RWPE1 (cell line): Measurements from ENCODE around the gene UCHL3.

Experiments used
- CTCF ChIA-PET: fragments of 350-600 bp; sonication (Branson Sonifier 250); formaldehyde crosslinking; extraction: SDS; loops from one replicate; lab custom pipeline; 2021; lab: Yijun Ruan, JAX
- POLR2A ChIA-PET: fragments of 400-600 bp; formaldehyde crosslinking; extraction: SDS; loops from one replicate; lab custom pipeline; 2020; ENCODE audit warnings: antibody characterized with exemption; ENCODE audit not compliant: low non-redundant PET; lab: Yijun Ruan, JAX
- DNase-seq: peaks from one replicate; pipeline ENCODE4 v3.0.0; 2012; ENCODE audit warnings: low spot score
- H3K27ac ChIP-seq: fragments of 450-650 bp; 2 replicates; pipeline ENCODE4 v1.5.1; 2017
- TF ChIP-seq, protein P1 (sequence below): fragments of 450-650 bp; conservative IDR thresholded peaks from 2 replicates; pipeline ENCODE4 v1.5.1; 2017; ENCODE audit warnings: low read depth, mild to moderate bottlenecking

Gene UCHL3

GRCh38 chr13:75549262-75550158, at the start of gene UCHL3:
TSS of gene UCHL3 (plus strand) at chr13:75549791. CDS start at chr13:75549821, 30 bp downstream.
- H3K27ac ChIP-seq = peak within 1 kb of the TSS; percentile 84
- peak; percentile 96 for DNase-seq
- TF ChIP-seq, protein P1, sequence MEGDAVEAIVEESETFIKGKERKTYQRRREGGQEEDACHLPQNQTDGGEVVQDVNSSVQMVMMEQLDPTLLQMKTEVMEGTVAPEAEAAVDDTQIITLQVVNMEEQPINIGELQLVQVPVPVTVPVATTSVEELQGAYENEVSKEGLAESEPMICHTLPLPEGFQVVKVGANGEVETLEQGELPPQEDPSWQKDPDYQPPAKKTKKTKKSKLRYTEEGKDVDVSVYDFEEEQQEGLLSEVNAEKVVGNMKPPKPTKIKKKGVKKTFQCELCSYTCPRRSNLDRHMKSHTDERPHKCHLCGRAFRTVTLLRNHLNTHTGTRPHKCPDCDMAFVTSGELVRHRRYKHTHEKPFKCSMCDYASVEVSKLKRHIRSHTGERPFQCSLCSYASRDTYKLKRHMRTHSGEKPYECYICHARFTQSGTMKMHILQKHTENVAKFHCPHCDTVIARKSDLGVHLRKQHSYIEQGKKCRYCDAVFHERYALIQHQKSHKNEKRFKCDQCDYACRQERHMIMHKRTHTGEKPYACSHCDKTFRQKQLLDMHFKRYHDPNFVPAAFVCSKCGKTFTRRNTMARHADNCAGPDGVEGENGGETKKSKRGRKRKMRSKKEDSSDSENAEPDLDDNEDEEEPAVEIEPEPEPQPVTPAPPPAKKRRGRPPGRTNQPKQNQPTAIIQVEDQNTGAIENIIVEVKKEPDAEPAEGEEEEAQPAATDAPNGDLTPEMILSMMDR = peak; percentile 88
- ChIA-PET CTCF (interaction anchor here (0.6 to 1.1 kb wide), 3 partner anchors 27 to 177 kb away, joined by 3 to 6 read pairs (median 4); no protein-coding TSS in a partner anchor), POLR2A (no interaction called here)

DNA sequence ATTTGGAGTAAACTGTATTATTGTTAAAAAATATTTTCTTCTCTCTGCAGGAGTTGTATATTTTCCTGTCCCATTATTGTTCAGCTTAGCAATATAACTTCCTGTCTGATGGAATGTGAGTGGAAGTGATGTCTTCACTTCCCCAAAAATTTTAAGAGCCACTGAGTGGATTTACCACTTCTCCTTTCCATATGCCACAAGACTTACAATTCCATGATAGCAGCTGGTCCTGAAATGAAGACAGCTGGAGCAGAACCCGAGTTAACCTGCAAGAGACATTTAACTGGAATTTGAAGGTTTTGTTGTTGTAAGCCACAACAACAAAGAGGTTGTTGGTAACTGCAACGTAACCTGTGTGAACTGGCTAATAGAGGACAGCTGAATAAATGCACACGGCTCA, 44.3 kb upstream of the UCHL3 start:
- no peak for DNase-seq
- ChIA-PET CTCF (no interaction called here), POLR2A (no interaction called here)
- TF ChIP-seq, protein P1 = no peak
- H3K27ac ChIP-seq = no peak overlapping the region

DNA sequence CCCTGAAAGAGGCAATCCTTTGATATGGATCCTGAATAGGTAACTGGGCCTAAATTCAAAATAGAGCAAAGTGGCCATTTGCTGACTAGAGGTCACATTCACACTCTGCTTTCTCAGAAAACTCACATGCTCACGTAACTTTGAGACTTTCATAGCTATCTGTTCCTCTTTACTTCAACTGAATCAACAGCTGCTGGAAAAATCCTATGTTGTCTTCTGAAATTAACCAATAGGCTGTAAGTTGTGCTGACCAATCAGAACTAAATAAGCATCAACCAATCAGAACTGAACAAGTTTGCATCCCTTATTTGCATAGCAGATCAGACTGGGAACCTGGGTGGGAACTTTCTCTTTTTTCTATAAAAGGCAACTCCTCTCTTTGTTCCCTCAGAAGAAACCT, 43.6 kb upstream of the UCHL3 start:
- TF ChIP-seq, protein P1 = no peak
- CTCF ChIA-PET = no interaction called here
- no peak for DNase-seq
- no peak overlapping the region for H3K27ac ChIP-seq
- POLR2A ChIA-PET = no interaction called here

- POLR2A ChIA-PET = no interaction called here
- CTCF ChIA-PET = interaction anchor here (0.6 kb wide), 1 partner anchor 1784 kb away, joined by 3 read pairs; no protein-coding TSS in a partner anchor
Measured at GRCh38 chr13:75507027-75508001, 42.3 kb upstream of the UCHL3 start.

DNA sequence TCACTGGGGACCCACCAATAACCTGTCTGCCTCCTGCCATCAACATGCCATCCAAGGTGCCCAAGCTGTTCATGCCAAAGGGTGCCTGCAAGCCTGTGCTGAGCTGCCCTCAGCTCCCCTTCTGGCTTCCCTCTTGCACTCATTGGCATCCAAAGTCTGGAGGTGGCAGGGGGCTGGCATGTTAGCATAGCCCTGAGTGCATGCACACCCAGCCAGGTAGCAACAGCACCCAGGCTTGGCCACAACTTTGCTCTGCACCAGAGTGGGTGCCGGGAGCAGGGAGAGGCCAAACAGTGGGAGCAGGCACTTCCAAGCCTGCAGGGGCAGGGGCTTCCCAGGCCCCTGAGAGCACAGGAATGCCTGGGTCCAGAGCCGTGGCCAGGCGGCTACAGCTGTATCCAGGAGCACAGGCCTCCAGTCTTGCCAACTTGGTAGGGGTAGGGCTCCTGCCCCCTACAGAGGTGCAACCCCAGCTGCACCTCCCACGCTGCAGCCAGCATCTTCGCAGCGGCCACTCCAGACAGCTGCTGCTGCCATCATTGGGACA, 41.5 kb upstream of the UCHL3 start:
- TF ChIP-seq, protein P1 = no peak
- no peak for DNase-seq
- ChIA-PET CTCF (no interaction called here), POLR2A (no interaction called here)
- no peak overlapping the region for H3K27ac ChIP-seq

More at GRCh38 chr13:75507027-75508001, 42.3 kb upstream of the UCHL3 start:
- H3K27ac ChIP-seq = no peak overlapping the region
- no peak for DNase-seq
- TF ChIP-seq, protein P1 = no peak
